Retinal pigment epithelial cell (primary cell): ENCODE data around the gene C10orf90.

ENCODE experiments used
- DNase-seq: peaks from one replicate; pipeline ENCODE4 v3.0.0-alpha.2; 2010; ENCODE audit warnings: low read depth
- H3K4me3 ChIP-seq: 2 replicates; pipeline ENCODE4 v1.5.1; 2011; ENCODE audit warnings: mild to moderate bottlenecking, low read length, control low read depth, moderate library complexity
- TF ChIP-seq, protein P1 (sequence below): conservative IDR thresholded peaks from 2 replicates; pipeline ENCODE4 v1.5.1; 2011; ENCODE audit warnings: low read depth, low read length, control low read depth, inconsistent platforms

Gene C10orf90

DNA sequence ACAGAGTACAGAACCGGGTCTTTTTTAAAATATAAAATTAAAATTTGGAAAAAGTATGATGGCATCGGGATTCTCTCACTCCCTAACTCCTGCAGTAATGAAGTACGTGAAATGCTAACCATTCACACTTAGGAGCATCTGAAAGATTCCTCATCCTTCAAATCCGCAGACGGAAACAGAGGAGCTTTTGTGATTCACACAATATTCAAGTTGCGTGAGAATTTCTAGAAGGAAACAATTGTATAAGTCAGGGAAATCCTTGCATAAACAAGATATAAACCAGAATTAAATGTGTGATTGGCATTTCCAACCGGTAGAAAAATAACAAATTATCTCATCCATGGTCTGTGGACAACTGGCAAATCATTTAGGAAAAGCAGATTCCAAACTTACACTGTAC, 179.0 kb downstream of the C10orf90 start:
- TF ChIP-seq, protein P1, sequence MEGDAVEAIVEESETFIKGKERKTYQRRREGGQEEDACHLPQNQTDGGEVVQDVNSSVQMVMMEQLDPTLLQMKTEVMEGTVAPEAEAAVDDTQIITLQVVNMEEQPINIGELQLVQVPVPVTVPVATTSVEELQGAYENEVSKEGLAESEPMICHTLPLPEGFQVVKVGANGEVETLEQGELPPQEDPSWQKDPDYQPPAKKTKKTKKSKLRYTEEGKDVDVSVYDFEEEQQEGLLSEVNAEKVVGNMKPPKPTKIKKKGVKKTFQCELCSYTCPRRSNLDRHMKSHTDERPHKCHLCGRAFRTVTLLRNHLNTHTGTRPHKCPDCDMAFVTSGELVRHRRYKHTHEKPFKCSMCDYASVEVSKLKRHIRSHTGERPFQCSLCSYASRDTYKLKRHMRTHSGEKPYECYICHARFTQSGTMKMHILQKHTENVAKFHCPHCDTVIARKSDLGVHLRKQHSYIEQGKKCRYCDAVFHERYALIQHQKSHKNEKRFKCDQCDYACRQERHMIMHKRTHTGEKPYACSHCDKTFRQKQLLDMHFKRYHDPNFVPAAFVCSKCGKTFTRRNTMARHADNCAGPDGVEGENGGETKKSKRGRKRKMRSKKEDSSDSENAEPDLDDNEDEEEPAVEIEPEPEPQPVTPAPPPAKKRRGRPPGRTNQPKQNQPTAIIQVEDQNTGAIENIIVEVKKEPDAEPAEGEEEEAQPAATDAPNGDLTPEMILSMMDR, result no peak
- no peak overlapping the region for H3K4me3 ChIP-seq
- DNase-seq, result no peak

DNA sequence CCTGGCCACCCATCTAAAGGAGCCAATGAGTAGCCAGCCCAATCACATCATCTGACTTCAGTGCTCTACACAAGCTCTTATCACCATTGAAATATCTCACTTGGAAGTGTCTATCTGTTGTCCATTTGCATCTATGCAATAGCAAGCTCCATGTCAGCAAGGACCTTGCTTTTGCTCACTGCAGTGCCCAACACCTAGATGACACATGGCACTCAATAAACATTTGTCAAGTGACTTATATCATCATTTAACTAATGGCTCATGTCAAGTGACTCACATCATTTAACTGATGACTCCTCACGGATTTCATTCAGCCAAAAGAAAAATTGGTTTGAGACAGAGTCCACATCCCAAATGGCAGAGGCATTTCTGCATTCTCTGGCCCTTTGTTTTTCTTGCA, 189.3 kb downstream of the C10orf90 start:
- TF ChIP-seq, protein P1, result no peak
- no peak for DNase-seq

DNA sequence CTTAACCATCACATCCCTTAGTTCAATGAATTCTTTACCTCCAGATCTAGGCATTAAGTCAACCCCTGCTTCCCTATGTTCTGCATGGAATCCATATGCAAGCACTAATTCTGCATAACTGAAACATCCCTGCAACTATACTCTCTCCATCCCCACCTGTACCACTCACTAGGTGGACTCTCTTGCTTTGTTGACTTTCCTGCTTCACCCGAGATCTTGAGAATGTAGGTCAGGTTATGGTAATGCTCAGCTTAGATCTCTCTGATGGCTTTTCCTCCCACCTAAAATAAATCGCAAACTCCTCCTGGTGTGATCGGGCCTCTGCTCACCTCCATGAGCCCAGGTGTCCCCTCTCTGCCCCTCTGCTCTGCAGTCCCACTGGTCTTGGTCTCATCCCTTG, 189.8 kb downstream of the C10orf90 start:
- TF ChIP-seq, protein P1, result no peak
- no peak for DNase-seq

More for the DNA sequence above, 189.3 kb downstream of the C10orf90 start:
- no peak overlapping the region for H3K4me3 ChIP-seq

DNA sequence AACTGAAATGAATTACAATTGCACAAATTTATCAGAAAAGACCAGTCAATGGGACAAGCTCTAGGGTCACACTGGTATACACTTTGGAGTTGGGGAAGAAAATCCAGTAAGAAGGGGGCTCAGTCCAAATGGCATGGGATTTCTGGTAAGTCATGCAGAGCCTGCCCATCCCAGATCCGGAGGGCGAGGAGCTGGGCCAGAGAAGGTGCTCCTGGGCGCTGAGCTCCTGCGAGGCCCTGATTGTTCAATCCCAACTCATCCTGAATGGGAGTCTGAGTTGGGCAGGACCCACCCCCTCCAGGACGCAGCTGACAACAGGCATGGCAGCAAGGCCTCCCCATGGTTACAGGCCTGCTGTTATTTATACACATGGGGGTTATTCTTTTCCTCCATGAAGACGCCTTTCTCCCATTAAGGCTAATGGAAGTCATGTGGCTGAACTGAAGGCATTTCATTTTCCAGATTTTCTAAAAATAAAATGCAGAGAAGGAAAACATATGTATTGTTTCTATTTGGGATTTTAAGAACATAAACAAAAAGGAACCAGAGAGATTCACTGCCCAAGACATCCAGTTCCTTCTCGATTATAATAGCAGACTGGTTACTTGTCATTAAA, 191.1 kb downstream of the C10orf90 start:
- no peak for DNase-seq
- TF ChIP-seq, protein P1, result no peak

More for the DNA sequence above, 189.8 kb downstream of the C10orf90 start:
- no peak overlapping the region for H3K4me3 ChIP-seq

GRCh38 chr10:126478546-126478945, 191.9 kb downstream of the C10orf90 start:
- H3K4me3 ChIP-seq, result no peak overlapping the region
- TF ChIP-seq, protein P1, result no peak
- no peak for DNase-seq

More for the DNA sequence above, 191.1 kb downstream of the C10orf90 start:
- no peak overlapping the region for H3K4me3 ChIP-seq

DNA sequence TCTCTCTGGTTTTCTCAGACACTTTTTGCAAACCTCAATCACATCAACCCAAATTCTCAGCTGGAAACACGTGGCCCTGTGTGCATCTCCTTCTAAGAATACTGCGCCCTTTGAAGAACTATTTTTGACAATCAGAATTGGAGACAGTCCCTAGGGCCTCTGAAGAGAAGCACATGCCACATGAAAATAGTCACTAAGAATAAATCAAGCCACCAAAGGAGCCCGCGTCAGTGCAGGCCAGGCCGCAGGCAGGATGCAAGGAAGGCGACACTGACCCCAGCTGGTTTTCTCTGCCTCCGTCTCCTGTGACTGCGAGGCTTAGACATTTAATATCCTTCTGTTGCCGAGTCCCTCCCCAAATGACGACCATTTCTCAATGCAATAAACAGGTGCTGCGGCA, 194.2 kb downstream of the C10orf90 start:
- TF ChIP-seq, protein P1, result no peak
- H3K4me3 ChIP-seq, result no peak overlapping the region
- no peak for DNase-seq

DNA sequence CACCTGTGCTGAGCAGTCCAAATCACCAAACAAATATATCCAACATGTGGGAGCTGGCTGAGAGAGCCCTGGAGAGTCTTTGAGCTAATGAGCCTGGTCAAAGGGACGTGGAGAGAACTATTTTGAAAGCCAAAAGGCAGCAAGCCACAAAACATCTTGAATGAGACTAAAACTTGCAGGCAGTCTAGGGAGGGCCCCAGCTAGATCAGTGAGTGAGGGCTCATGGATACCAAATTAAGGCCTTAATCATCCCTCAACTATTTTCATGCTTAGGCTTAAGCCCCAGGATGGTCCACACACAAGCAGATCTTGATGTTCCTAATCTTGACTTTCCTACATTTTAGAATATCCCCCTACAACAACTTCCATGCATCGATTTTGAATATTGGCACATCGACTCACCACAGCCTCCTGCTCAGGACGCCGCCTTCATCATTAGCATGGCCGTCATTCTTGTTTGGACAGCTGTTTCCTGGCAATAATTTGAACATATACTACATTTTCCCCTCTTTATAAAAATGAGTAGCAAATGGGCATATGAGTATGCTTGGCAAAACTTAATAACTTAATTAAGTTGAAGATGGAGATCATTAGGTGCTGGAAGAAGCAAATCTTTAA, 195.3 kb downstream of the C10orf90 start:
- TF ChIP-seq, protein P1, result no peak
- DNase-seq, result no peak
- no peak overlapping the region for H3K4me3 ChIP-seq
